GM18519 (cell line): ENCODE measurements around the gene NAA15.
"Not testable (repeated sequence)": the region's sequence is repeated elsewhere in the genome, so short reads cannot be mapped to it uniquely, and the experiment has no call there.

Source experiments
- ATAC-seq: cut with Tn5 transposase; IDR thresholded peaks from one replicate; pipeline ENCODE4 v1.9.1; 2021; ENCODE audit warnings: mild to moderate bottlenecking, moderate library complexity; ENCODE audit not compliant: unreplicated experiment, low FRiP score

The NAA15 gene

DNA sequence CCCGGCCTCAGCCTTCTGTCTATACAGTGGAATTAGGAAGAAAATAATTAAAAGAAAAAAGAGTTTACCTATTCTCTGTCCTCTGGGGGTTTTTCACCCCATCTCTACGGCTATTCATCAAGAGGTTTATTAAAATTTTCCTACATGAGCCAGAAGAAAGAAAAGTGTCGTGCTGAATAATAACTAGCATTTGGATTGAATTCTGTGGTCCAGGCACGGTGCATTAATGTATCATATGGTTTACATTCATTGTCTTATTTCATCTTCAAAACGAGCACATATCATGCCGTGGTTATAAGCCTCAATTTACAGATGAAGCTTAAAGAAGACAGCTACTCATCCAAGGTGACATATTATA, 5.4 kb upstream of the NAA15 start:
- ATAC-seq, result no peak

- ATAC-seq, result peak; percentile 23
Observed at GRCh38 chr4:139297001-139297410, 4.3 kb upstream of the NAA15 start.

GRCh38 chr4:139299536-139299935, 1.8 kb upstream of the NAA15 start:
- no peak for ATAC-seq

DNA sequence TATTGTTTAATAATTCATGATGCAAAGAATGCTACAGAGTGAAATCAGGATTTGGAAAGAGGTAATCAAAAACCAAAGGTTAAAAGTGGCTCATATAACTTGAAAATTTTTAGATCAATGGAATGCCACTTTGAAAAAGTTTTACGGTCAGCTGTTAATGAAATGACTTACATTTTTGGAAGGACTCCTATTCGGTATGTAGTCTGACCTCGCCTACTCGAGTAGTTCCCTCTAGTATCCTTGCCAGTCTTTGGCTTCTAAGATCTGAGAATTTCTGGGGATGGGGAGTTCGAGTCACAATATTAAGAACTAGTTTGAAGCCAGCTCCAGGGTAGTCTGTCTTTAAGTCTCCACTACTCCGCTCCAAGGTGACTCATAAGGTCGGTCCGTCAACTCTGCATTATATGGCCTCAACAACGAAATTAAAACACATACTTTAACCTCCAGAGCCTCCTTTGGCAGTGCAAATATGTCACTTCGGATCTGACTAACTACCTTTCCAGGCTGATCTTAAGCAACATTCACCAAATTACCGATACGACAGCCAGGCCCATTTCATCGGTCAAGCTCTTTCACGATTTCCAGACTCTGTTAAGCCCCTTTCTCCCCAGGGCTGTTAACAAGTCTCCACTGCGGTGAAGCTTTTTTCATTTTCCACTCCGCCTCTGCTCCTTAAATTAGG, 733 bp upstream of the NAA15 start:
- ATAC-seq, result no peak

DNA sequence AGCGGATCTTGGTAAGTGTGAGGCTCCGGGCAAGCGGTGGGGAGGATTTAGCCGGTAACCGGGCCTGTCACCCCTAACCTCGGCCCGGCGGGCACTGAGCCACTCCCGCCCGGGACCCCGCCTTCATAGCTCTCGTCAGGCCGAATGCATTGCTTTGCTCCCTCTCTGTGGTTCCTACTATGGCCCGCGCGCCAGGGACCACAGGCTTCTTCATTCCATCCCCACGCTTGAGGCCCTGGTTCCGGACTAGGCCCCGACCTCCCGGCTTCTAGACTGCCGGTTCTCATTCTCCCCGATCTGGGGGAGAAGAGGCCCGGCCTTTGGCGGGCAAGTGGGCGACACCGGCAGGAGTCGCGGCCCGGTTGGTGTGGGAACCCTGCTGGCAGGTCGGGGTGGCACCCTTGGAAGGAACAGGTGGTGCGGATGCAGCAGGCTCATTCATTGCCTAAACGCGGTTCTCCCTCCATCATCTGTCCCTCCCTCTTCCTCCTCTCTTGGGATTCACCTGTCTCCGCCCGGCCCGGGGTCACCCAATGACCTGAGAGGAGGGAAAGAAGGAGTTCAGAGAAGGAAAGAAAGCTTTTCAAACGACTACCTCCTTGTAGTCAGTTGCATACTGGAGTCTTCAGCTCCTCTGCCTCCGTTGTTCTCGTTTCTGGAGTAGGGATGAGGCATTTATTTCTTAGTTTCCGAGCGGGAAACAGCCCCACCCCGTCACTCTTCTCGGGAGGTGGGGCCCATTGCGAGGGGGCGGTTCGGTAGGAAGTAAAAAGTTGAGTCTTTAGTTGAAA, 711 bp downstream of the NAA15 start, which contains the start of gene NDUFC1:
TSS of gene NDUFC1 (minus strand) at position 657 of the 791 bp plus-strand sequence. CDS start 6,679 bp downstream, outside the sequence.
- peak; percentile 25 for ATAC-seq

DNA sequence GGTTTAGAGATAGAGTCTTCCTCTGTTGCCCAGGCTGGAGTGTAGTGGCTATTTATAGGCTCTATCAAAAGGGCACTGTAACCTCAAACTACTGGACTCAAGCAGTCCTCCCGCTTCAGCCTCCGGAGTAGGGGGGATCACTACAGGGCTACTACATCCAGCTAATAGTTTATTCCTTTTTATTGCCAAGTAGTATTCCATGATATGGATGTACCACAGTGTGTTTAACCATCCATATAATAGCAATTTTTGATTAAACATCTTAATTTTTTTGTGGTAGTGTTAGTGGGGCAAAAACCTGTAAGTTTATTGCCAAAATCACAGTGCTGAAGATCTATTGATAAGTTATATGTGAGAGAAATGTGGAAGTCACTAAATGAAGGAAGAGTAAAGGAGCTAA, 3.6 kb downstream of the NAA15 start:
- no peak for ATAC-seq

- ATAC-seq, result no peak
Observed at GRCh38 chr4:139311909-139312308, 10.6 kb downstream of the NAA15 start.

DNA sequence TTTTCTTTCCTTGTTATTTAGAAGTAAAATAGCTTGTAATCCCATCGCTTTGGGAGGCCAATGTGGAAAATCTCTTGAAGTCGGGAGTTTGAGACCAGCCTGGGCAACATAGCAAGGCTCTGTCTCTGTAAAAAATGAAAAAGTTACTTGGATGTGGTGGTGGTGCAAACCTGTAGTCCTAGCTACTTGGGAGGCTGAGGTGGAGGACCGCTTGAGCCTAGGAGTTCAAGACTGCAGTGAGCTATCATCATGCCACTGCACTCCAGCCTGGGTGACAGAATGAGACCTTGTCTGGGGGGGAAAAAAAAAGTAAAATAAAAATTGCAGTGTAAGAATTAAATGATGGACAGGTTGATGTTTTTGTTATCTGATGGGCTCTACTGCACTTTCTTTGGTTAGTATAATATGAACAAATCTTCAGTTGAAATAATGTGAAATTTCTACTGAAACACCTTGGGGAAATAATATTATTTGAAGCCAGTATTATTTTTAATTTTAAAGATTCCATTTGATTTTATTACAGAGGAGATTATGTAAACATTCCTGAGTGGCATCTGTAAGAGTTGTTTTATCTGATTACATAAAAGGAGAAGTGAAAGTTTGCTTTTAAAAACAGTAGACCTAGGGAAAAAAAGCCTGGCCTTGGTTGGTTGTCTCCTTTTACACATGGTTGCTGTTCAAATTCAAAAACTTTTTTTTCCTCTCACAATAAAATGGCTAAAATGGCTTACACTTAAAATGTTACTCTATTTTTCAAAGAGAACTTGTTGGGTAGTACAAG, 11.4 kb downstream of the NAA15 start:
- ATAC-seq, result no peak

- not testable (repeated sequence) for ATAC-seq
Observed at GRCh38 chr4:139313414-139313813, 12.1 kb downstream of the NAA15 start.

GRCh38 chr4:139314047-139314800, 12.9 kb downstream of the NAA15 start:
- ATAC-seq, result no peak

- peak; percentile 74 for ATAC-seq
Observed at GRCh38 chr4:139315221-139315675, 13.9 kb downstream of the NAA15 start.

GRCh38 chr4:139316733-139317132, 15.4 kb downstream of the NAA15 start:
- ATAC-seq, result no peak

GRCh38 chr4:139317635-139318034, 16.3 kb downstream of the NAA15 start:
- ATAC-seq, result no peak

DNA sequence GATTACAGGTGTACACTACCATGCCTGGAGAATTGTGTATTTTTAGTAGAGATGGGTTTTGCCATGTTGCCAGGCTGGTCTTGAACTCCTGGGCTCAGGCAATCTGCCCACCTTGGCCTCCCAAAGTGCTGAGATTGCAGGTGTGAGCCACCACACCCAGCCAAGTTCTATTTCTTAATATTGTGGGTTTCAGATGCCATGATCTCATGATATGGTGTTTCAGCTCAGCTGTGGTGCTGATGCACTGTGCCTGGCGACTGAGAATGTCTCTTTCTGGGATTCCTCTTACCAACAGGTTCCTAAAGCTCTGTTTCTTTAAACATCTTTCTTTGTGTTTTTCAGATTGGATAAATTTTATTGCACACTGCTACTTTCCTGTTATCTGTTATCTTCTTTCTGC, 18.3 kb downstream of the NAA15 start:
- no peak for ATAC-seq

GRCh38 chr4:139322070-139322469, 20.8 kb downstream of the NAA15 start:
- not testable (repeated sequence) for ATAC-seq

- ATAC-seq, result not testable (repeated sequence)
Observed at GRCh38 chr4:139322541-139322940, 21.2 kb downstream of the NAA15 start.

GRCh38 chr4:139324620-139325019, 23.3 kb downstream of the NAA15 start:
- ATAC-seq, result no peak

DNA sequence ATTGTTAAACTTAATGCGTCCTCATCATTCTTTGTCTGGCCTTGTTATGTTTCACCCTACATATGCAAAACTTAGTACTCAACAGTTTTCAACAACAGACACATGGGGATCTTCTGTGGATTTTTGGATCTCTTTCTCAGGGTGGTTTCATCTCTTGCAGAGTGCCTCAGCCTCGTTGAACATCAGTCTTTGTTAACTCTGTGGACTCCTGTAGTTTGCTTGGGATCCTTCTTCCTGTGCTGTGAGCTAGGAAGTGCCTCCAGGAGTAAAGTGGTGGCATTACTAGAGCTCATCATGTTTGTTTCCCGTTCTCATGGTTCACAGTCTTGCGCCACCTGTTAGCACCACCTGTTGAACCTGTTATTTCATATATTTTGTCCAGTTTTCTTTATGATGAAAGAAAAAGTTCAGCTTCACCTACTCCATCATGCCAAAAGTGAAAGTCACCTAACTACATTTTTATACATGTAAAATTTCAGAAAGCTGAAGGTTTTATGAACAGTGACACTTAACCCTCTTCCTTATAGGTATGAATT, 28.4 kb downstream of the NAA15 start:
- ATAC-seq, result no peak

DNA sequence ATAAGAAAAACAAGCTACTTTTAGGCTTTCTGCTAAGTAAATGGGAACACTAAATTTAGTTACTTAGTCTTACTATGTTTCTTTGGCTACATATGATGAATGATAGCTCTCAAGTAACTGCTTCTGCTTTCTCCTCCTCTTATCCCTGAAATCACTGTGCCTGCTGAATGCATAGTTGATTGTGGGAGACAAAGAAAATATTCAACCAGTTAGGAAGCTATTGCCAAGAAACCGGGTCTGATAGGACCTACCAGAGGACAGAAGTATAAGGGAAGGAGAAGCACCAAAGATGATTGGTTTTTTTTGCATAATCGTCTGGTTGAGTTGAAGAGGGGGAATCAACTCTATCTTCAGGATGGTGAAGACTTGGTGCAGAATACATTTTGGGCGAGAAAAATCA, 29.0 kb downstream of the NAA15 start:
- no peak for ATAC-seq

GRCh38 chr4:139331185-139331584, 29.9 kb downstream of the NAA15 start:
- ATAC-seq, result no peak
